ENCODE measurements around the gene CFAP99.

CFAP99 gene

DNA sequence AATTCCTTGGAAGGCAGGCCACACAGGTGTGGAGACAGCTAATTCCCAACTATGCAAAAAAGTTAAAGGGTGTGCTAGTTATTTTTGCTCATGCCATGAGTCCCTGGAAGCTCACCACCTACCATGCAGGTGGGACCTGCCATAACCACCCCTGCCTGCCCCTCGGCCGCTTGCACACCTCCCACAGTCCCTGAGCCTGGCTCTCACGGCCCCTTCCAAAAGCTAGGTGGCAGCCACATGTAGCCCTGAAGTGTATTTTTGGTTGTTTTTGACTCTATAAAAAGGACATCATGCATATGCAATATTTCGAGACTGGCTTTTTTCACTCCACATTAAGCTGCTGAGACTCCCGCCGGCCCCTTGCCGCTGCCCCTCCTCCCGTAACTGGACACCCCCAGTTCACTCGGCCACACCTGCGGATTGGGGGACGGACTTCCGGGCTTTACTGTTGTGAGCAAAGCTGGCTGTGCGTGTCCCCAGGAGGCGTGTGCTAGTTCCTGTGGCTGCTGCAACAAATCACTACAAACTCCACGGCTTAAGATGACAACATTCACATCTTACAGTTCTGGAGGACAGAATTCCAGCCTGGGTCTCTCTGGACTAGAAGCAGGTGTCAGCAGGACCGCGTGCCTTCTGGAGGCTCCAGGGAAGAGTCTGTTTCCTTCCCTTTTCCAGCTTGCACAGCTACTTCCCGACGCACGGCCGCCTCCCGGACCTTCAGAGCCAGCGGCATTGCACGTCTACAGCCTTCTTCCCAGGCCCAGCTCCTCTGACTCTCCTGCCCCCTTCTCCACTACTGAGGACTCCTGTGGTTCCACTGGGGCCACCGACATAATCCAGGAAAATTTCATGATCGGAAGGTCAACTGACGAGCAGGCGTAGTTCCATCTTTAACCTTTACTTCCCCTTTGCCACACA is 25.1 kb upstream of the CFAP99 start:
- DNase-seq: no peak

DNA sequence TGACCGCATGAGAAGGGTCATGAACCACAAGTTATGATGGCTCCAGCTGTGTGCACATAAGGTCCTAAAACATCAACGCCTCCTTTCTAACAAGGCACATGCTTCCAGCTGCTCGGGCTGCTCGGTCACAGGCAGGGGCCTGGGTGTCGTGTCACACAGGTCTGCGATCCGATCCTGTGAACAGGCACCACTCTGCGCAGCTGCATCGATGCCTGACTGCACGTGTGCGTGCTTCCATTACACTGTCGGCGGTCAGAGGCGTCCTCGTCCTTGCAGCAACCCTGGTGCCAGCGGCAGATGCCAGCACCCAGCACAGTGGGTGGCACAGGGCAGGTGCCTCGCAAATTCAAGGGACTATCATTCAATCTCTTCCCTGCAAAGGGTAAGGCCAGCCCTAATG is 24.2 kb upstream of the CFAP99 start:
- DNase-seq: no peak

DNA sequence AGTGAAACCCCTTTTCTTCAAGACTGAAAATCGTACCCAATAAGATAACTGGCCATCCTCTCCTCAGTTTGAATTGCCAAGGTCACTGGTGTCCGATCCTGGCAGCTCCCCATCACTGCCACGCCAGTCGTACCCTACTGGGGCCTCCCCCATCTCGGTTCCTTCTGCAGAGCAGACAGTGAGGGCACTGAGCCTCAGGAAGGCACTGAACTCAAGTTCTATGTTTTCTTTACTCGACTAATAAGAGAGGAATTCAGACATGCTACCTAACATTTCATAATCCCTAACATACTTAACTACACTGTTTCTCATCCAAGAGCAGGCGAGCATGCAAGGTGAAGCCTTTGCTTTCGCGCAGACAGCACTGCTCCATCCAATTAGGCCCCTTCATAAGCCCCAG is 23.7 kb upstream of the CFAP99 start:
- DNase-seq: no peak

- DNase-seq: no peak
Measured at GRCh38 chr4:2395584-2395983, 23.2 kb upstream of the CFAP99 start.

- DNase-seq: no peak
Measured at GRCh38 chr4:2396781-2397368, 21.9 kb upstream of the CFAP99 start.

DNA sequence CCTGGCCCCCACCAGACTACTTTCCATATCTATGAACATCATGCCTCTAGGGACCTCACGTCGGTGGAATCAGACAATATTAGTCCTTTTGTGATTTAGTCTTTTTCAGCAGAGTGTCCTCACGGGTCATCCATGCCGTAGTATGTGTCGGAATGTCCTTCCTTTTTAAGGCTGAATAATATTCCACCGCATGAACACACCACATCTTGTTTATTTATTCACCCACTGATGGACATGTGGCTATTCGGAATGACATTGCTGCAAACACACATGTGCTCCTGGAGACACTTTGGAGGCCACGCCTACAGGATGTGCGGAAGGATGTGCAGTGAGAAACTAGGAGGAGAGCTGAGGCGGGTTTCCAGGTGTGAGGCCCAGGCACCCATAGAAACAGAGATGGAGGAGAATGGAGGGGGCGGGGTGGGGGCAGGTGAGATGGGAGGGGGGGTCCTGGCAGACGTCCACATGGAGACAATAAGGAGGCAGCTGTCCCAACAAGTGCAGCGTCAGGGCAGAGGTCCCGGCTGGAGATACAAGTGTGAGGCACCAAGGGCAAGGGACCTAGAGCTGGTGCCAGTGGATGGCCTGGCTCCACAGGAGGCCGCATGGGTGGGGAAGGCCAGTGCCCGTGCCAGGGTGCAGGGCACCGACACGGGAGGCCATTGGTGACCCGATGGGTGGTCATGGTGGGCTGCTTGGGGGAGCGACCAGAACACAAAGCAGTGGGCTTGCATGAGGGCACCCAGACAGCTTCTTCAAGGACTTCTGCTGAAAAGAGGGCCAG is 21.0 kb upstream of the CFAP99 start:
- DNase-seq: no peak

DNA sequence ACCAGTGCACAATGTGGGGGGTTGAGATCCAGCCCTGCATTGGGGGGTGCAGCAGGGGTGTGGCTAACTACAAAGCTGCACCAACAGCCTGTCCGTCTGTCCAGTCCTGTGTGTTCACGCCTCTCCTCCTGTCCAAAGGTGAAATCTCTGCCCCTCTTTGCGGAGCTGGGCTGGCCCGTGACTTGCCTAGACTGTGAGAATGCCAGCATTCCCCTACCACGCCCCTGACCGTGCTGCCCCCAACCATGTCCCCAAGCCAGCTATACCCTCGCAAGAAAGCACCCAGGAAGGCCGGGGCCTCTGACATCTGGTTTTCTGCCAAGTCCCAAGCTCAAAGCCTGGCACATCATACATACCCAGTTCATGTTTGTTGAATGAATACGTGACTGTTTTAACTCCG is 19.5 kb upstream of the CFAP99 start:
- no peak for DNase-seq

DNA sequence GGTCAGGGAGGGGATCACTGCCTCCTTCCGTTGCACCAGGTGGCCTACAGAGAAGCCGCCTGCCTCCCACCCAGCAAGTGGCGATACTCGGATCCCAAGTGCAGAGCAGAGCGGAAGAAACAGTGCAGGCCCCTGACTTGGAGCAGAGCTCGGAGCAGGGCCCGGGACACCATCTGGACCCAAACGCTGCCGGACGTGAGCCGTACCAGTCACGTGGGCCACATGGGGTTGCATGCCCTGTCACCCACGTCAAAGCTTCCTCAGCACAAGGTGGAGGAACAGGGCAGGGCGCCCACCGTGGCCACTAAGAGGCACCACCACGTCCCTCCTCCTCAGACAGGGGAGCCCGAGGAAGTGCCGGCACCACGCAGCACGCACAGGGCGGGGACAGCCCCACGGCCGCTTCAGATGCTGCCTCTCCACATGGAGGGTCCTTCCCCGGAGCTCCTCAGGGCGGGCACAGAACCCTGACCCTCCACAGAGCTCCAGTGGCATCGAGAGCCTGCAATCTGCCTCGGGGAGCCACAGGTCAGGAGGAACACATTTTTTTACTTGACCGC is 19.0 kb upstream of the CFAP99 start:
- no peak for DNase-seq

- no peak for DNase-seq
Measured at GRCh38 chr4:2400841-2401609, 17.7 kb upstream of the CFAP99 start.

DNA sequence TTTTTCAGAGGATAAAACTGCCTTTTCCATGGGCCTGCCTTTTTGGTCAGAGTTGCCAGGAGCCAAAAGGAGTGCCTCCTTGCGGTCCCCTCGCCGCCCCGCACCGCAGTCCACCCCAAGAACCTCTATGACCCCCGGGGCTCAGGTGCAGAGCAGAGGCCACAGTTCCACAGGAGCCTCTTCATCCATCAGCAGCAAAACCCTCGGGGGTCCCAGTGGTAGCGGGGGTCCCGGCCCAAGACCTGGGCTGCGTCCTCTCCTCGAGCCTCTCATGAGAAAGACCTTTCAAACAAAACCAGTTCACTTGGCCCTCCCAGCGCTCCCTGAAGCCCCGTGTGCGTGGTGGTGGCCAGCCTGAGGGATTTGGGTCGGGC is 17.2 kb upstream of the CFAP99 start:
- no peak for DNase-seq

DNA sequence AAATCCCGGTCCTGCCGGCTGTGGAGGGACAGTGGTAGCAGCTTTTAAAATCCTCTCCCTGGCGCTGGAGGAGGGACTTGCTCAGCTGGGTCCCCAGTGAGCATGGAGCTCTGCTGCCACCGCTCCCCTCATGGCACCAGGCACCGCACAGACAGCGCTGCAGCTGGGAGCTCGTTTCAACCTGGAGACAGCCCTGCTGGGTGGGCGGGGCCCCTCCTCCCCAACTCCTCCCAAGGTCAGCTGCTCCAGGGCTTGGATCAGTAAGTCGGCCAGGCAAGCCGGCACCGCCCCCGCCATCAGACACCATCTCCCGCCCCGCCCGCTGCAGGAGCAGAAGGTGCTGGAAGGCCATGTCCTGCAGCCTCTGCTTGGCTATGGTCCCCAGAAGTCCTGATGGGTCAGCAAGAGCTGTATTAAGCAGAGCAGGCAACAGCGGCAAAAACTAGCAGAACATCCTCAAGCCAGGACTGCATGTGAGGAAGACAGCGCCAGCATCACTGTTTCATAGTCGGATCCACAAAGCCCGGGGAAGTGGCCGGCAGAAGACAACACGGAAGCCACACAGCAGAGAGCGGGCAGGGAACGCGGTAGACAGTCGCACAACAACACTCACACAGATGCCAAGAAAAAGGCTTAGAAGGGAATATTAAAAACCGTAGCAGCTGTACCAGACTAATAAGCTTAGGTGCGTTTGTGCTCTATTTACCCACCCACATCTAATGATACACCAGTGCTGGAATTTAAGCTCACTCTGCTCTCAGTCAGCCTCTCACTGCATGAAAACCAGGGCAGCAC is 16.5 kb upstream of the CFAP99 start:
- DNase-seq: peak; percentile 60

DNA sequence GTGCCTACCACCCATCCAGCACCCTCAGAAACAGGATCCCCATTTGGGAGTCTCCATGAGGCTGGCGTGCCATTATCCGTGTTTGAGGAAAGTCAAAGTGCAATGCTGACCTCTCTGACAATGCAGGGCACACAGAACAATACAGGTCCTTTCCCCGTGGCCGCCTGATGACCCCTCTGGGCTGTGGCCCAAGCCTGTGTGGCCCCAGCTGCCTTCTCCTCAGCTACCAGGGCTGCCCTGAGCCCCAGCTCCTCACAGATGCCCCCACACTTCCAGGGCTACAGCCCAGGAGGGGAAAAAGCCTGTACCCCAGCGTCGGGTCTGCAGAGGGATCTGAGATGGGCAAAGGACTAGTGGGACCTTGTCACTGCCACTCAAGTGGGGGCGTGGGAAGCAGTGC is 15.8 kb upstream of the CFAP99 start:
- DNase-seq: no peak

GRCh38 chr4:2406406-2406805 is 12.3 kb upstream of the CFAP99 start:
- DNase-seq: no peak

DNA sequence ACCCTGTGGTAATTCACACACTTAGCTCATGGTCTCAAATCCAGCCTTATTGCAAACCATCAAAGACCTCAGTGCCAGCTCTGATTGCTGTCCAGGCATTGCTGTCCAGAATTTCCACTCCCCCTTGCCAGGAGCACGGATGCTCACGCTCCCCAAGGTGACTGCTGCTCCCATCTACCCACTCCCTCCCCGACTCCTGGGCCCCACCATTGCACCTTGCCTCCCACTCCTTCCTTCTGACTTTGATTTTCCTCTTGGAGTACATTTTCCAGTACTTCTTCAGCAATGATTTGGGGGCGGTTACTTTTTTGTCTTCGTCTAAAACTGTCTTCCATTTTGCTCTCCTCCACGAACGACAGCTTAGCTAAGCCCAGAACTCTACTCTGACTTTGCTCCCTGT is 11.8 kb upstream of the CFAP99 start:
- DNase-seq: no peak

GRCh38 chr4:2407991-2408342 is 10.8 kb upstream of the CFAP99 start:
- no peak for DNase-seq

- no peak for DNase-seq
Measured at GRCh38 chr4:2408401-2408958, 10.3 kb upstream of the CFAP99 start.

GRCh38 chr4:2408976-2409375 is 9.8 kb upstream of the CFAP99 start:
- DNase-seq: no peak

- no peak for DNase-seq
Measured at GRCh38 chr4:2409381-2409783, 9.4 kb upstream of the CFAP99 start.

DNA sequence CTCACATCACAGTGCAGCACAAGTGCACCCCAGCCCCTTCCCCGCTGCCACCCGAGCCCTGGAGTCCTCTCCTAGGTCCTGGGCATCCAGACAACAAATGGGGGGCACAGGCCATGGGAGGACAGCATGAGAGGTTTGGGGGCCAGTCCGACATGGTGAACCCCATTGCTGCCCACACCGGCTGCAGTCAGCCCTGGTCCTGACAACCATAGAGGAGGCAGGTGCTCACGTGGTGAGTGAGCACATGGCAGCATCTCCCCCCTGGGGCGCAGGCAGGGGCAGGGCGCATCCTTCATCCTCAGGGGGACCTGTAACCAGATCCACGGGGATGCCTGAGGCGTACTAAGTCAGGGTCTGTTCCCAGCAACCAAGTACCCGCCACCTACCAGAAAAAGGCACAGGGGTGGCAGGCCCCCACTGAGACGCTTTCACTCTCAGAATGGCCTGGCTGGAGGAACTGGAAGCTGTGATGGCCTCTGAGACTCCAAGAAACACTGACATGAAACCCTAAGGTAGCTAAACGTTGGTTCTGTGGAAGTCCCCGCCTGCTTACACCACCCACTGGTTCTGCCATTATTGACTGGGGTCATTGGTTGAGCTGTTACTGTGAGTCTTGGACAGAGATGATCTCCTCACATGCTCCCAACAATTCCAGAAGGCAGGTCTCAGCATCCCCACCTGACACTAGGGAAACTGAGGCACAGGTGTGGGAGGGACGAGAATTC is 6.8 kb upstream of the CFAP99 start:
- DNase-seq: no peak

- DNase-seq: no peak
Measured at GRCh38 chr4:2412534-2412884, 6.2 kb upstream of the CFAP99 start.

All from NCI-H1694 treated with DMSO at 0.1 percent for 48 hours (cell line).